GM12865 (cell line): ENCODE data around the gene KCNG2.

Experiments
- DNase-seq: peaks from one replicate; pipeline ENCODE4 v3.0.0; 2010; ENCODE audit warnings: low read depth
- H3K4me3 ChIP-seq: 2 replicates; pipeline ENCODE4 v1.5.1; 2011; ENCODE audit warnings: mild to moderate bottlenecking, low read depth, low read length, control low read depth
- CTCF ChIP-seq: IDR thresholded peaks from 2 replicates; pipeline ENCODE4 v1.5.1; 2011; ENCODE audit warnings: low read length, control low read depth, low read depth, inconsistent platforms; ENCODE audit not compliant: insufficient read depth; ENCODE audit errors: missing control alignments

Gene KCNG2

GRCh38 chr18:79823120-79823519 is 25.4 kb downstream of the KCNG2 start:
- no peak overlapping the region for H3K4me3 ChIP-seq
- no peak for TF ChIP-seq CTCF
- no peak for DNase-seq

DNA sequence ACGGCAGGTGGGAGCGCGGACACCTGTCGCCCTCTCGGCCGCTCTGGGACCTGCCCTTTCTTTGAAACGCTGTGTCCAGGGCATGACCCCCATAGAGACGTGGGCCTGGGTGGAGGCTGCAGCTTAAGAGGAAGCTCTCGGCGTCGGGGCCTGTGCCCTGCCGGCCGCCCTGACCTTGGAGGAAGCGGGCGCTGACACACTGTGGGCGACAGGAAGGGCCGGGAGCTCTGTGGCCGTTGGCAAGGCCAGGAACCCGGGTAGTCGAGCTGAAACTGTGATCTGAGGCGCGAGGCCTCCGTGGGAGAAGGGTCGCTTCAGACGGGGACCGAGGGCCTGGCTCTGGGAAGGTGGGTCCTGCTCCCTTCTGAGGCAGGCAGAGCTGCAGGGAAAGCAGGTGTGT is 28.2 kb downstream of the KCNG2 start:
- H3K4me3 ChIP-seq = no peak overlapping the region
- no peak for TF ChIP-seq CTCF
- DNase-seq = no peak

- no peak for DNase-seq
- no peak for TF ChIP-seq CTCF
- no peak overlapping the region for H3K4me3 ChIP-seq
These were observed 29.2 kb downstream of the KCNG2 start for GRCh38 chr18:79826966-79827365.

GRCh38 chr18:79828258-79828657 is 30.5 kb downstream of the KCNG2 start:
- TF ChIP-seq CTCF = no peak
- no peak overlapping the region for H3K4me3 ChIP-seq
- DNase-seq = no peak

GRCh38 chr18:79829136-79829854 is 31.6 kb downstream of the KCNG2 start:
- no peak overlapping the region for H3K4me3 ChIP-seq
- TF ChIP-seq CTCF = no peak
- DNase-seq = no peak

GRCh38 chr18:79832169-79832568 is 34.4 kb downstream of the KCNG2 start:
- TF ChIP-seq CTCF = no peak
- H3K4me3 ChIP-seq = no peak overlapping the region
- no peak for DNase-seq

- TF ChIP-seq CTCF = no peak
- H3K4me3 ChIP-seq = no peak overlapping the region
- DNase-seq = no peak
These were observed 37.1 kb downstream of the KCNG2 start for GRCh38 chr18:79834834-79835233.
